ENCODE results near the gene RNF41. TPM values are rescaled to one million over a fixed set of nuclear protein-coding genes. Genes with fewer than 3 reads are reported as not detected.
A peak's percentile ranks its signal among the peaks of the same experiment; 100 is the strongest.
"Not testable (repeated sequence)": the region's sequence is repeated elsewhere in the genome, so short reads cannot be mapped to it uniquely, and the experiment has no call there.

The RNF41 gene
- total RNA-seq, result 10 to 100 TPM; 10.6 to 23.0 (median 12.3) TPM
- long read RNA-seq, partial matches to known transcripts, result 0 of 3 reads
- long read RNA-seq, other reads (novel, unspliced or antisense), result 1 of 3 reads

DNA sequence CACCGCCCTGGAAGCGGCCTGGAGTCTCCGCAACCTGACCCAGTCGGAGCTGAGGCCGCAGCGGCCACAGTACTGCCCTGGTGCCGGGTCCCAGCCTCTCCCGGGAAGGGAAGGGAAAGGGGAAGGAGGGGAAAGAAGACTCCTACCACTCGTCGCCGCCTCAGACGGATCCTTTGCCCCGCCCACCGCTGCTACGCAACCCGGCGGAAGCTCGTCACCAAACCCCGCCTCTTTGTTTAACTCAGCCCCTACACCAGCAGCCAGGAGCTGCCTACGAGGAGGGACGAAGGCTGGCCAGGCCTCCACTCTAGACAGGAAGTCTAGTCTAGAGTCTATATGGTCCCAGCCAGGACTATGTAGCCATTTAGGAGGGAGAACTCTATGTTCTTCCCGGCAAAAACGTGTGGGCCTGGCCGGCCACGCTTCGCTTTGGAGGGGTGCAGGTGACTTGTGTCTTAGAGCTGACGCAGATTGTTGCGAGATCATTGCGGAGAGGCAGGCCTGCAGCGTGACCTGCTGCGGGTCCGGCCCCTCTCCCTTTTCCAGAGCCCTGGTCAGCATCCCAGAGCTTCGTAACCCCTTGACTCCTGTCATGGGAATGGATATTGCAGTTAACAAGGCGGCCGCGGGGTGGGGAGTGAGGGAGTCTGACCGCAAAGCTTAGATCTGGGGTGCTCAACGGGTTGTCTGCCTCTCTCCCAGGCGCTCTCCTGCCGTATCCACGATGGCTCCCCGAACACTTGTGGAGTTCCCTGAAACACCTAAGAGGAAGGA lies at the start of gene RNF41:
Gene RNF41 (minus strand): TSS at position 166 of the 774 bp plus-strand sequence. CDS start 7,875 bp downstream, outside the sequence.
- intact Hi-C loops (cut with DNase I), result no loop called here
- Histone ChIP-seq H3K4me3 (peak within 1 kb of the TSS; percentile 49 to 78 (median 55)), H3K9me3 (no peaks in the 10 kb centered on the region), H3K4me1 (peaks cover 0 to 24% (median 7%) of the 10 kb centered on the region in 4 donors), H3K27me3 (no peaks in the 10 kb centered on the region), H3K36me3 (no peaks in the 10 kb centered on the region), H3K27ac (peak within 1 kb of the TSS; percentile 91 to 97 (median 91))
- ATAC-seq, result peak; percentile 86 to 93 (median 88)
- peak; percentile 96 to 98 (median 98) for DNase-seq
- WGBS (ENCODE audit: insufficient coverage, low coverage, low lambda C conversion rate, missing lambda C conversion rate), result 0% methylated on average over 17 of the region's 42 CpGs
- TF ChIP-seq CTCF (IDR thresholded peaks at IDR 0.05) (peak in 2 of 4 donors; percentile 2 to 10), POLR2A (IDR thresholded peaks at IDR 0.05) (peak; percentile 96)

DNA sequence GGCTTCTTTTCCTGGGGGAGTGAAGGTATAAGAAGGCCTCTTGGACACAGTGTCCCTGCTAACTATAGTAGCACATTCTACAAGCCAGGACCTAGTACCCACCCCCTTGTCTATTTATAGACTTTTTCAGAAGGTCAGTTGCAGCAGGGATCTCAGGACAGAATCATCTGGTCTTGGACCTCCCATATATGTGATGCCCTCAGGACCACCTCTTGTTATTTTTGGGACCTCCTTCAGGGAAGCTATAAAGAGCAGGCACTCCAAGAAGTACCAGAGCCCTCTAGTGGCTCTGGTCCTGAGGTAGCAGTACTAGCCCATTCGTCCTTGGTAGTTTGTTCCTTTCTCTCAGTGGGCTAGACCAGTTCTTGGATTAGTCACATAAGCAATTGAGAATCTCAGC lies 49.3 kb upstream of the RNF41 start:
- WGBS (ENCODE audit: insufficient coverage, low coverage, low lambda C conversion rate, missing lambda C conversion rate), result 0% methylated on average over 1 of the region's 1 CpG
- Histone ChIP-seq H3K27me3 (no peaks in the 10 kb centered on the region), H3K4me1 (peaks cover 0 to 45% (median 5%) of the 10 kb centered on the region in 4 donors), H3K27ac (no peak overlapping the region), H3K36me3 (peaks cover 4 to 50% (median 21%) of the 10 kb centered on the region in 4 donors), H3K9me3 (no peaks in the 10 kb centered on the region), H3K4me3 (no peak overlapping the region)
- intact Hi-C loops (cut with DNase I), result no loop called here
- DNase-seq (no peak), ATAC-seq (no peak)
- TF ChIP-seq POLR2A (IDR thresholded peaks at IDR 0.05) (no peak), CTCF (IDR thresholded peaks at IDR 0.05) (peak in 3 of 4 donors; percentile 31 to 41 (median 38))

- no peak for TF ChIP-seq CTCF (IDR thresholded peaks at IDR 0.05)
- TF ChIP-seq POLR2A (IDR thresholded peaks at IDR 0.05), result no peak
- intact Hi-C loops (cut with DNase I), result no loop called here
- no peaks in the 10 kb centered on the region for H3K27me3 ChIP-seq
- H3K27ac ChIP-seq, result peak overlapping the region; percentile 76 to 90 (median 86)
- H3K9me3 ChIP-seq, result no peaks in the 10 kb centered on the region
- ATAC-seq, result peak; percentile 64 to 78 (median 75)
- peaks cover 0 to 19% (median 2%) of the 10 kb centered on the region in 4 donors for H3K36me3 ChIP-seq
- peak; percentile 60 to 83 (median 83) for DNase-seq
- 20% methylated on average over 15 of the region's 21 CpGs for WGBS (ENCODE audit: insufficient coverage, low coverage, low lambda C conversion rate, missing lambda C conversion rate)
- H3K4me1 ChIP-seq, result peaks cover 0 to 37% (median 5%) of the 10 kb centered on the region in 4 donors
- H3K4me3 ChIP-seq, result peak overlapping the region; percentile 72 to 83 (median 80)
Measured at GRCh38 chr12:56267443-56268071, 45.8 kb upstream of the RNF41 start.

DNA sequence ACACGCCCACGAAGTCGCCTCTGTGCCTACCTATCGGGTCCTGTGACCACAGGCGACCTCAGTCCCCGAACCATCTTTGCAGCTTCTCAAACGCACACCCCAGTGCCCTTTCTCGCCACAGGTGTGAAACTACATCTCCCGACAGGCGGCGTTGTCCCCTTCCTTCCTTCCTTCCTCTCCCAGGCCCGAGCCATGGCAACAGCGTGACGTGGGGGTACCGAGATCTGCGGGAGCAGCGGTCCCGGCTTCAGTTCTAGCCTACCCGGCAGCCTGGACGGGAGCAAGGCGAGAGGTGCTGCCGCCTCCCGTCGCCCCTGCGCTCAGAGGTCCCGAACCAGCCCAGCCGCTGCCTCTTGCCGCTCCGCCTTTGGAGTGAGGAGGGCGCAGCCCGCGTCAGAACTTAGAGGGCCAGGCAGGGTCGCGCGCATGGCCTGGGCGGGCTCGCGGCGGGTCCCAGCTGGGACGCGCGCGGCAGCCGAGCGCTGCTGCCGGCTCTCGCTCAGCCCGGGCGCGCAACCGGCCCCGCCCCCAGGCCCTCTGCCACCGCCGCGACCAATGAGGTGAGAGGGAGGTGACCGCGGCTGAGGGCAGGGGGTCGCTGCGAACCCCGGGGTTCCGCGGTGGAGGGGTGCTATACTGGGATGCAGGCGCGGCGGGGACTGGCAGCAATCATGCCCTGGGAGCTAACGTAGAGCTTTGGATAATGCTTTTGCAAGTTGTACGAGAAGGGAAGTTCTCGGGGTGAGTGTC lies 45.1 kb upstream of the RNF41 start, which contains the start of gene COQ10A:
Gene COQ10A (plus strand): TSS at position 250 of the 750 bp plus-strand sequence. CDS start 177 bp downstream, at position 427.
- intact Hi-C loops (cut with DNase I), result no loop called here
- Histone ChIP-seq H3K9me3 (no peaks in the 10 kb centered on the region), H3K4me3 (peak within 1 kb of the TSS; percentile 72 to 83 (median 80)), H3K36me3 (peaks cover 0 to 18% (median 2%) of the 10 kb centered on the region in 4 donors), H3K27me3 (no peaks in the 10 kb centered on the region), H3K27ac (peak within 1 kb of the TSS; percentile 76 to 90 (median 86)), H3K4me1 (peaks cover 0 to 36% (median 5%) of the 10 kb centered on the region in 4 donors)
- DNase-seq, result peak; percentile 92 to 93 (median 93)
- TF ChIP-seq POLR2A (IDR thresholded peaks at IDR 0.05) (peak; percentile 89), CTCF (IDR thresholded peaks at IDR 0.05) (peak; percentile 55 to 66 (median 60))
- WGBS (ENCODE audit: insufficient coverage, low coverage, low lambda C conversion rate, missing lambda C conversion rate), result under 1% methylated on average over 18 of the region's 68 CpGs
- ATAC-seq, result peak; percentile 88 to 96 (median 91)

- H3K9me3 ChIP-seq; H3K27me3 ChIP-seq; DNase-seq; intact Hi-C loops (cut with DNase I): not testable (repeated sequence)
- WGBS (ENCODE audit: insufficient coverage, low coverage, low lambda C conversion rate, missing lambda C conversion rate), result 39% methylated on average over 15 of the region's 16 CpGs
- ATAC-seq, result peak in 2 of 4 donors; percentile 1 to 5
- Histone ChIP-seq H3K27ac (peak overlapping the region; percentile 76 to 90 (median 86)), H3K4me3 (peak overlapping the region; percentile 72 to 83 (median 80)), H3K4me1 (peaks cover 0 to 30% (median 5%) of the 10 kb centered on the region in 4 donors), H3K36me3 (peaks cover 0 to 11% (median 2%) of the 10 kb centered on the region in 4 donors)
Measured at GRCh38 chr12:56266068-56266692, 44.5 kb upstream of the RNF41 start.

GRCh38 chr12:56262955-56263354 lies 41.2 kb upstream of the RNF41 start:
- 71% methylated on average over 2 of the region's 7 CpGs for WGBS (ENCODE audit: insufficient coverage, low coverage, low lambda C conversion rate, missing lambda C conversion rate)
- H3K27me3 ChIP-seq; ATAC-seq; intact Hi-C loops (cut with DNase I); H3K4me3 ChIP-seq; H3K9me3 ChIP-seq; DNase-seq; H3K36me3 ChIP-seq; H3K27ac ChIP-seq: not testable (repeated sequence)
- H3K4me1 ChIP-seq, result peaks cover 0 to 15% (median 6%) of the 10 kb centered on the region in 4 donors

All from right lobe of liver (tissue), 6 donors.